HG03460 (cell line): ENCODE data around the gene OXNAD1.

Experiments
- ATAC-seq: cut with Tn5 transposase; IDR thresholded peaks from one replicate; pipeline ENCODE4 v1.9.1; 2021; ENCODE audit not compliant: unreplicated experiment

Gene OXNAD1

DNA sequence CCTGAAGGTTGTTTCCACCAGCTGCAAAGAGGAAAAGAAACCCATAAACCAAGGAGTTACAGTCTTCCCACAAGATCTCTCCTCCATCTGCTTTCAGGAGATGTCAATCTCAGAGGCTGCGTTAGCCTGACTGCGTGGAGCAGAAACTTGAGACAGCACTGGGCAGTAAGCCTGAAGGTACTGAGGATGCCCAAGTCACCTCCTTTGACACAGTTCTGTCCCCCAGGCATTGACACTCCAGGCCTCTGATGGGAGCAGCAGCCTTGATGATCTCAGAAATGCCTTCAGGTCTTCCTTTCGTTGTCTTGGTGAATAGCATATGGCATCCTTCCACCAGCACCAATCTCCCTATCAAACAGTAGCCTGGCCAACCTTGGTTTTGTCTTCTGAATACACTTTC is 89.3 kb downstream of the OXNAD1 start:
- ATAC-seq = no peak
